Thyroid gland (tissue), 4 donors: Measurements from ENCODE around the gene ELOVL2. TPM values are rescaled to one million over a fixed set of nuclear protein-coding genes. Genes with fewer than 3 reads are reported as not detected.

Experiments used
- DNase-seq, 2 donors: peaks; one replicate each; pipeline ENCODE4 v3.0.0-alpha.2; 2019
- H3K27ac ChIP-seq, 3 donors: fragments of 200-600 bp; sonication (generic); 1 replicate in 2 of 3; 2 replicates in 1 of 3; pipeline ENCODE4 v1.5.1; 2016 to 2019; ENCODE audit warnings: mild to moderate bottlenecking in 1 of 3, moderate library complexity in 1 of 3
- H3K27me3 ChIP-seq: fragments of 200-600 bp; sonication (generic); one replicate; pipeline ENCODE4 v1.5.1; 2019
- H3K36me3 ChIP-seq, 2 donors: fragments of 200-600 bp; sonication (generic); one replicate each; pipeline ENCODE4 v1.5.1; 2016 to 2019
- H3K4me1 ChIP-seq, 2 donors: fragments of 200-600 bp; sonication (generic); one replicate each; pipeline ENCODE4 v1.5.1; 2017 to 2019
- H3K4me3 ChIP-seq, 3 donors: fragments of 200-600 bp; sonication (generic); replicated peaks in 1 of 3; 1 replicate in 2 of 3; 2 replicates in 1 of 3; pipeline ENCODE4 v1.5.1; 2016; ENCODE audit warnings: mild to moderate bottlenecking in 1 of 3
- H3K9me3 ChIP-seq: fragments of 200-600 bp; sonication (generic); one replicate; pipeline ENCODE4 v1.5.1; 2017
- POLR2A ChIP-seq, 2 donors: fragments of 450-650 bp; IDR thresholded peaks; one replicate each; pipeline ENCODE4 v1.6.1; 2017; ENCODE audit warnings: antibody characterized with exemption in 2 of 2, mild to moderate bottlenecking in 2 of 2, moderate library complexity in 1 of 2
- WGBS, 2 donors: methylation state at CpG; one replicate each; pipeline ENCODE4 v1.1.5; 2017; 5-methylcytosine and 5-hydroxymethylcytosine counted together
- intact Hi-C: fragments of 100-400 bp; cut with DNase I; formaldehyde crosslinking; loops from one replicate; pipeline ENCODE4 v1.15.1; 2023
- total RNA-seq, 4 donors: library from RNA; depleted of rRNA; stranded (reverse); fragments of >200 nt; gene quantifications; one replicate each; pipeline ENCODE4 v1.2.3, GENCODE V29; 2016
- TF ChIP-seq, protein P1 (sequence below), 6 experiments: fragments of 200-600 bp in 3 of 6; fragments of 450-650 bp in 3 of 6; sonication (generic) in 3 of 6; IDR thresholded peaks; one replicate each; pipeline ENCODE4 v1.5.1; 2016 to 2019; ENCODE audit warnings: antibody characterized with exemption in 6 of 6, mild to moderate bottlenecking in 2 of 6, inconsistent platforms in 1 of 6, moderate library complexity in 1 of 6

The ELOVL2 gene
- total RNA-seq, 4 donors from 2014 or later = 0.27 to 1.0 (median 0.72) TPM

DNA sequence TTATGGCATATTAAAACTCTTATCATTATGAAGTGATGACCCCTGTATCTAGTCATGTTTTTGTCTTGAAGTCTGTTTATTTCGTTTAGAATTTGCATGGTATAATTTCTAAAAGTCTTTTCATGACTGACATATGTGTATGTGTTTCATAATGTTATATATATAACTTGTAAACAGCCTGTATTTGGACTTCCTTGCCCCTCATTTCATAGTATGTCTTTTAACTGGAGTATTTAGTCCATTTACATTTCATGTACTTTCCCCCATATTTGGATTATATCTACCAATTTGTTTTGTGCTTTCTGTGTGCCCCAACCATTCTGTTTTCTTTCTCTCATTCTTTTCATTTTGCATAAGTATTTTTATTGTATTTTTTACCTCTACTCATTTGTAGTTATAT is 98.3 kb downstream of the ELOVL2 start:
- Histone ChIP-seq H3K27me3 (no peaks in the 10 kb centered on the region), H3K36me3 (no peaks in the 10 kb centered on the region), H3K4me1 (no peaks in the 10 kb centered on the region), H3K9me3 (no peaks in the 10 kb centered on the region), H3K4me3 (no peak overlapping the region), H3K27ac (no peak overlapping the region)
- intact Hi-C loops = no loop called here
- no peak for DNase-seq
- 81 to 96% methylated on average over 1 of the region's 1 CpG for WGBS, 2 donors
- TF ChIP-seq, protein P1, sequence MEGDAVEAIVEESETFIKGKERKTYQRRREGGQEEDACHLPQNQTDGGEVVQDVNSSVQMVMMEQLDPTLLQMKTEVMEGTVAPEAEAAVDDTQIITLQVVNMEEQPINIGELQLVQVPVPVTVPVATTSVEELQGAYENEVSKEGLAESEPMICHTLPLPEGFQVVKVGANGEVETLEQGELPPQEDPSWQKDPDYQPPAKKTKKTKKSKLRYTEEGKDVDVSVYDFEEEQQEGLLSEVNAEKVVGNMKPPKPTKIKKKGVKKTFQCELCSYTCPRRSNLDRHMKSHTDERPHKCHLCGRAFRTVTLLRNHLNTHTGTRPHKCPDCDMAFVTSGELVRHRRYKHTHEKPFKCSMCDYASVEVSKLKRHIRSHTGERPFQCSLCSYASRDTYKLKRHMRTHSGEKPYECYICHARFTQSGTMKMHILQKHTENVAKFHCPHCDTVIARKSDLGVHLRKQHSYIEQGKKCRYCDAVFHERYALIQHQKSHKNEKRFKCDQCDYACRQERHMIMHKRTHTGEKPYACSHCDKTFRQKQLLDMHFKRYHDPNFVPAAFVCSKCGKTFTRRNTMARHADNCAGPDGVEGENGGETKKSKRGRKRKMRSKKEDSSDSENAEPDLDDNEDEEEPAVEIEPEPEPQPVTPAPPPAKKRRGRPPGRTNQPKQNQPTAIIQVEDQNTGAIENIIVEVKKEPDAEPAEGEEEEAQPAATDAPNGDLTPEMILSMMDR (IDR thresholded peaks at IDR 0.05) = no peak
- TF ChIP-seq POLR2A (IDR thresholded peaks at IDR 0.05) = no peak

DNA sequence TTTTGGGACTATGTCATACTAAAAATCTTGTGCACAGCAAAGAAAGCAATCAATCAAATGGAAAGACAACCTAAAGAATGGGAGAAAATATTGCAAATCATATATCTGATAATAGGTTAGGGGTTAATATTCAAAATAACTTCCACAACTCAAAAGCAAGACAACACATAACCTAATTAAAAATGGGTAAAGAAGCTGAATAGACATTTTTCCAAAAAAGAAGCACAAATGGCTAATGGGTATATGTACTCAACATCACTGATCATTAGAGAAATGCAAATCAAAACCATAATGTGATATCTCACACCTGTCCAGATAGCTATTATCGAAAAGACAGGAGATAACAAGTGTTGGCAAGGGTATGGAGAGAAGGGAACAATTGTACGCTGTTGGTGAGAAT is 104.3 kb downstream of the ELOVL2 start:
- DNase-seq = no peak
- Histone ChIP-seq H3K36me3 (no peaks in the 10 kb centered on the region), H3K4me3 (no peak overlapping the region), H3K27ac (no peak overlapping the region), H3K9me3 (no peaks in the 10 kb centered on the region), H3K4me1 (no peaks in the 10 kb centered on the region), H3K27me3 (no peaks in the 10 kb centered on the region)
- intact Hi-C loops = no loop called here
- TF ChIP-seq, protein P1 (IDR thresholded peaks at IDR 0.05) = no peak
- TF ChIP-seq POLR2A (IDR thresholded peaks at IDR 0.05) = no peak
- 96% methylated on average over 2 of the region's 2 CpGs for WGBS, 2 donors

DNA sequence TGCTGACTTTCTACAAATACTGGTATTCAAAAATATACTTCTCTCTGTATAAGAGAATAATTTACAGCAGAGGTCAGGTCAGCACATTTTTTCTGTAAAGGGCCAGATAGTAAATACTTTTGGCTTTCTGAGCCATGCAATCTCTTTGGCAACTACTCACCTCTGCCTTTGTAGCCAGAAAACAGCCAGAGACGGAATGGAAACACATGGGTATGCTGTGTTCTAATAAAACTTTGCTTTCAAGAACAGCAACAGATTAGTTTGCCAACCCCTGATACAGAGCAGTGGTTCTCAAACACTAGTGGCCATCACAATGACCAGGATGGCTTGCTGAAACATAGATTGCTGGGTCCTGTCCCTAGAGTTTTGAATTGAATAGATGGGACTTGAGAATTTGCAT is 111.0 kb downstream of the ELOVL2 start:
- intact Hi-C loops = no loop called here
- TF ChIP-seq, protein P1 (IDR thresholded peaks at IDR 0.05) = no peak
- TF ChIP-seq POLR2A (IDR thresholded peaks at IDR 0.05) = no peak

More for the DNA sequence above, 111.0 kb downstream of the ELOVL2 start:
- Histone ChIP-seq H3K36me3 (no peaks in the 10 kb centered on the region), H3K4me3 (no peak overlapping the region), H3K27me3 (no peaks in the 10 kb centered on the region), H3K9me3 (no peaks in the 10 kb centered on the region), H3K27ac (no peak overlapping the region), H3K4me1 (no peaks in the 10 kb centered on the region)
- DNase-seq = no peak
- WGBS, 2 donors = 77 to 89% methylated on average over 1 of the region's 1 CpG

Other genes starting within 250 kb of the ELOVL2 start
- under 1 TPM in 1 of 4 donors, not detected in 3; 0.21 TPM for gene MAK, start 205.8 kb downstream of the ELOVL2 start, total RNA-seq
- gene GCM2, start 162.3 kb downstream of the ELOVL2 start, total RNA-seq = not detected
- 1 to 10 TPM in 3 of 4 donors, under 1 TPM in 1; 0.78 to 4.5 (median 1.8) TPM for gene SYCP2L, start 157.3 kb downstream of the ELOVL2 start, total RNA-seq
- gene SMIM13, start 49.5 kb upstream of the ELOVL2 start, total RNA-seq = 1 to 10 TPM; 5.3 to 7.8 (median 7.1) TPM
- gene ERVFRD-1, start 67.4 kb upstream of the ELOVL2 start, total RNA-seq = not detected
- gene NEDD9, start 188.4 kb upstream of the ELOVL2 start, total RNA-seq = 10 to 100 TPM; 42.1 to 78.3 (median 61.7) TPM